H9 (cell line): Measurements from ENCODE around the gene BAG3. TPM values are rescaled to one million over a fixed set of nuclear protein-coding genes. Genes with fewer than 3 reads are reported as not detected.
A peak's percentile ranks its signal among the peaks of the same experiment; 100 is the strongest.

Source experiments
- DNase-seq: peaks from one replicate; pipeline ENCODE4 v3.0.0-alpha.2; 2017
- H2AFZ ChIP-seq: one replicate; pipeline ENCODE4 v1.6.1; 2013; ENCODE audit warnings: mild to moderate bottlenecking, low read length, control low read depth, moderate library complexity
- H2AK5ac ChIP-seq: 2 replicates; pipeline ENCODE4 v1.6.1; 2013; ENCODE audit warnings: low read length, control low read depth, mixed read lengths; ENCODE audit not compliant: insufficient read length
- H2BK120ac ChIP-seq: one replicate; pipeline ENCODE4 v1.6.1; 2013; ENCODE audit warnings: low read depth, mild to moderate bottlenecking, low read length, control low read depth, inconsistent platforms; ENCODE audit not compliant: poor library complexity, severe bottlenecking
- H2BK12ac ChIP-seq: 2 replicates; pipeline ENCODE4 v1.6.1; 2013; ENCODE audit warnings: low read length, control low read depth, mixed read lengths, low read depth; ENCODE audit not compliant: insufficient read length
- H2BK15ac ChIP-seq: 2 replicates; pipeline ENCODE4 v1.6.1; 2013; ENCODE audit warnings: low read depth, low read length, control low read depth
- H2BK20ac ChIP-seq: one replicate; pipeline ENCODE4 v1.6.1; 2013; ENCODE audit warnings: low read depth, mild to moderate bottlenecking, low read length, control low read depth, inconsistent platforms; ENCODE audit not compliant: poor library complexity, severe bottlenecking
- H2BK5ac ChIP-seq: 2 replicates; pipeline ENCODE4 v1.6.1; 2013; ENCODE audit warnings: low read length, control low read depth, mixed read lengths; ENCODE audit not compliant: insufficient read length
- H3K14ac ChIP-seq: 2 replicates; pipeline ENCODE4 v1.6.1; 2013; ENCODE audit warnings: low read length, control low read depth; ENCODE audit not compliant: insufficient read depth
- H3K18ac ChIP-seq: 2 replicates; pipeline ENCODE4 v1.6.1; 2013; ENCODE audit warnings: low read depth, mild to moderate bottlenecking, mixed read lengths, low read length, control low read depth; ENCODE audit not compliant: insufficient read length
- H3K23ac ChIP-seq: 2 replicates; pipeline ENCODE4 v1.6.1; 2013; ENCODE audit warnings: low read length, control low read depth, mixed read lengths, low read depth; ENCODE audit not compliant: insufficient read length
- H3K23me2 ChIP-seq: 2 replicates; pipeline ENCODE4 v1.6.1; 2013; ENCODE audit warnings: low read depth, mild to moderate bottlenecking, mixed read lengths, low read length, control low read depth; ENCODE audit not compliant: insufficient read length, poor library complexity, severe bottlenecking
- H3K27ac ChIP-seq: 2 replicates; pipeline ENCODE4 v1.5.1; 2013; ENCODE audit warnings: low read length, control low read depth, mixed read lengths, low read depth; ENCODE audit not compliant: insufficient read length
- H3K27me3 ChIP-seq: 2 replicates; pipeline ENCODE4 v1.6.1; 2013; ENCODE audit warnings: low read length, control low read depth, inconsistent platforms; ENCODE audit not compliant: insufficient read depth
- H3K4ac ChIP-seq: 2 replicates; pipeline ENCODE4 v1.6.1; 2013; ENCODE audit warnings: low read depth, mild to moderate bottlenecking, control low read depth, inconsistent platforms, low read length, moderate library complexity
- H3K4me1 ChIP-seq: 2 replicates; pipeline ENCODE4 v1.6.1; 2013; ENCODE audit warnings: low read length, control low read depth, inconsistent platforms; ENCODE audit not compliant: insufficient read depth
- H3K4me2 ChIP-seq: 2 replicates; pipeline ENCODE4 v1.6.1; 2013; ENCODE audit warnings: low read length, control low read depth, mixed read lengths; ENCODE audit not compliant: insufficient read length, insufficient read depth
- H3K56ac ChIP-seq: 2 replicates; pipeline ENCODE4 v1.6.1; 2013; ENCODE audit warnings: low read depth, mild to moderate bottlenecking, mixed read lengths, low read length, control low read depth; ENCODE audit not compliant: insufficient read length
- H3K79me1 ChIP-seq: 2 replicates; pipeline ENCODE4 v1.6.1; 2013; ENCODE audit warnings: low read depth, mild to moderate bottlenecking, moderate library complexity, low read length, control low read depth, inconsistent platforms; ENCODE audit not compliant: insufficient read depth, poor library complexity, severe bottlenecking
- H3K79me2 ChIP-seq: 2 replicates; pipeline ENCODE4 v1.6.1; 2013; ENCODE audit warnings: low read length, control low read depth, inconsistent platforms; ENCODE audit not compliant: insufficient read depth
- H3K9ac ChIP-seq: 2 replicates; pipeline ENCODE4 v1.6.1; 2013; ENCODE audit warnings: low read length, control low read depth, mixed read lengths; ENCODE audit not compliant: insufficient read length; ENCODE audit errors: extremely low read depth
- H3K9me3 ChIP-seq: one replicate; pipeline ENCODE4 v1.6.1; 2013; ENCODE audit warnings: low read depth, low read length, inconsistent platforms; ENCODE audit not compliant: control insufficient read depth
- H3T11ph ChIP-seq: one replicate; pipeline ENCODE4 v1.6.1; 2013; ENCODE audit warnings: mild to moderate bottlenecking, low read length, control low read depth, inconsistent platforms
- H4K20me1 ChIP-seq: one replicate; pipeline ENCODE4 v1.6.1; 2013; ENCODE audit not compliant: control insufficient read depth, insufficient read length, insufficient read depth
- H4K5ac ChIP-seq: 2 replicates; pipeline ENCODE4 v1.6.1; 2013; ENCODE audit warnings: low read depth, mild to moderate bottlenecking, mixed read lengths, low read length, control low read depth; ENCODE audit not compliant: insufficient read length
- H4K8ac ChIP-seq: replicated peaks from 2 replicates; pipeline ENCODE4 v1.6.1; 2013; ENCODE audit warnings: low read length, control low read depth, mixed read lengths, low read depth; ENCODE audit not compliant: insufficient read length
- H4K91ac ChIP-seq: 2 replicates; pipeline ENCODE4 v1.6.1; 2013; ENCODE audit warnings: low read depth, mild to moderate bottlenecking, moderate library complexity, mixed read lengths, low read length, control low read depth; ENCODE audit not compliant: insufficient read length
- H3K27ac Mint-ChIP-seq, 3 experiments: 2 replicates in 2 of 3; 3 replicates in 1 of 3; pipeline ENCODE4 v1.8.0; 2020 to 2021; ENCODE audit warnings: mixed read lengths in 3 of 3, mild to moderate bottlenecking in 1 of 3, moderate library complexity in 1 of 3
- H3K27me3 Mint-ChIP-seq: 2 replicates; pipeline ENCODE4 v1.8.0; 2021; ENCODE audit warnings: low read depth, mild to moderate bottlenecking, moderate library complexity, mixed read lengths
- H3K36me3 Mint-ChIP-seq, 3 experiments: 2 replicates in 2 of 3; 3 replicates in 1 of 3; pipeline ENCODE4 v1.8.0; 2020 to 2021; ENCODE audit warnings: low read depth in 3 of 3, mixed read lengths in 3 of 3; ENCODE audit not compliant: insufficient read depth in 1 of 3
- H3K4me1 Mint-ChIP-seq, 2 experiments: 2 replicates each; pipeline ENCODE4 v1.8.0; 2020; ENCODE audit warnings: mixed read lengths in 2 of 2
- H3K4me3 Mint-ChIP-seq, 2 experiments: 2 replicates in 1 of 2; 3 replicates in 1 of 2; pipeline ENCODE4 v1.8.0; 2020 to 2021; ENCODE audit warnings: mild to moderate bottlenecking in 2 of 2, mixed read lengths in 2 of 2, moderate library complexity in 1 of 2
- H3K9me3 Mint-ChIP-seq, 2 experiments: 2 replicates in 1 of 2; 3 replicates in 1 of 2; pipeline ENCODE4 v1.8.0; 2020; ENCODE audit warnings: mild to moderate bottlenecking in 2 of 2, mixed read lengths in 2 of 2, moderate library complexity in 1 of 2
- WGBS: extraction: QIAGEN DNeasy Blood & Tissue Kit; methylation state at CpG from one replicate; pipeline ENCODE4 v1.1.7; 2013; ENCODE audit warnings: missing lambda C conversion rate, low lambda C conversion rate, mixed read lengths; ENCODE audit not compliant: insufficient read length; ENCODE audit errors: extremely low coverage; 5-methylcytosine and 5-hydroxymethylcytosine counted together
- total RNA-seq: library from RNA; stranded (reverse); gene quantifications from 2 replicates; pipeline ENCODE4 v1.2.1, GENCODE V29; 2021
- TF ChIP-seq, protein P1 (sequence below): fragments of 200-600 bp; sonication (generic); conservative IDR thresholded peaks from 3 replicates; pipeline ENCODE4 v1.8.0; 2021; ENCODE audit warnings: antibody characterized with exemption, mild to moderate bottlenecking

Gene BAG3
- total RNA-seq, 1 experiment from 2014 or later, result 11.4 TPM

- Histone ChIP-seq H3K27me3 (no peaks in the 10 kb centered on the region), H4K8ac (no peak overlapping the region), H2BK20ac (no peak overlapping the region), H3K27ac (no peak overlapping the region), H3K9me3 (no peaks in the 10 kb centered on the region), H4K20me1 (no peaks in the 10 kb centered on the region), H2AFZ (no peak overlapping the region), H3K23ac (no peak overlapping the region), H2BK15ac (no peak overlapping the region), H2AK5ac (no peak overlapping the region), H3K79me2 (no peaks in the 10 kb centered on the region), H3K4me1 (peaks cover 9% of the 10 kb centered on the region; the same call in 1 of the 2 replicates), H2BK12ac (no peak overlapping the region), H4K5ac (no peak overlapping the region), H3T11ph (peak overlapping the region; percentile 10), H3K4ac (no peak overlapping the region; the same call in 1 of the 2 replicates), H3K18ac (peak overlapping the region; percentile 18), H2BK5ac (no peak overlapping the region), H3K79me1 (no peaks in the 10 kb centered on the region), H3K4me2 (no peak overlapping the region), H3K9ac (no peak overlapping the region), H3K14ac (peak overlapping the region; percentile 68; the same call in 1 of the 2 replicates), H4K91ac (no peak overlapping the region), H3K56ac (no peak overlapping the region), H3K23me2 (no peaks in the 10 kb centered on the region), H2BK120ac (peak overlapping the region; percentile 83)
- Mint-ChIP-seq H3K27me3 (no peaks in the 10 kb centered on the region; the same call in none of the 2 replicates), H3K27ac (peak overlapping the region; percentile 13 to 98 (median 97); a peak in 4 of 7 replicates), H3K36me3 (no peaks in the 10 kb centered on the region; a peak in 1 of 7 replicates), H3K9me3 (no peaks in the 10 kb centered on the region), H3K4me1 (peaks cover 27% of the 10 kb centered on the region in 2 experiments), H3K4me3 (peak overlapping the region in 1 of 2 experiments; percentile 85; a peak in 2 of 5 replicates)
- DNase-seq, result no peak
- TF ChIP-seq, protein P1, sequence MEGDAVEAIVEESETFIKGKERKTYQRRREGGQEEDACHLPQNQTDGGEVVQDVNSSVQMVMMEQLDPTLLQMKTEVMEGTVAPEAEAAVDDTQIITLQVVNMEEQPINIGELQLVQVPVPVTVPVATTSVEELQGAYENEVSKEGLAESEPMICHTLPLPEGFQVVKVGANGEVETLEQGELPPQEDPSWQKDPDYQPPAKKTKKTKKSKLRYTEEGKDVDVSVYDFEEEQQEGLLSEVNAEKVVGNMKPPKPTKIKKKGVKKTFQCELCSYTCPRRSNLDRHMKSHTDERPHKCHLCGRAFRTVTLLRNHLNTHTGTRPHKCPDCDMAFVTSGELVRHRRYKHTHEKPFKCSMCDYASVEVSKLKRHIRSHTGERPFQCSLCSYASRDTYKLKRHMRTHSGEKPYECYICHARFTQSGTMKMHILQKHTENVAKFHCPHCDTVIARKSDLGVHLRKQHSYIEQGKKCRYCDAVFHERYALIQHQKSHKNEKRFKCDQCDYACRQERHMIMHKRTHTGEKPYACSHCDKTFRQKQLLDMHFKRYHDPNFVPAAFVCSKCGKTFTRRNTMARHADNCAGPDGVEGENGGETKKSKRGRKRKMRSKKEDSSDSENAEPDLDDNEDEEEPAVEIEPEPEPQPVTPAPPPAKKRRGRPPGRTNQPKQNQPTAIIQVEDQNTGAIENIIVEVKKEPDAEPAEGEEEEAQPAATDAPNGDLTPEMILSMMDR, result no peak
- no CpG with 5 or more reads among the region's 6 CpGs for WGBS
These were observed 37.9 kb downstream of the BAG3 start for GRCh38 chr10:119689016-119689580.
